HG03460 (cell line): Measurements from ENCODE around the gene HAUS7.
A peak's percentile ranks its signal among the peaks of the same experiment; 100 is the strongest.

Experiments
- ATAC-seq: cut with Tn5 transposase; IDR thresholded peaks from one replicate; pipeline ENCODE4 v1.9.1; 2021; ENCODE audit not compliant: unreplicated experiment

The HAUS7 gene

DNA sequence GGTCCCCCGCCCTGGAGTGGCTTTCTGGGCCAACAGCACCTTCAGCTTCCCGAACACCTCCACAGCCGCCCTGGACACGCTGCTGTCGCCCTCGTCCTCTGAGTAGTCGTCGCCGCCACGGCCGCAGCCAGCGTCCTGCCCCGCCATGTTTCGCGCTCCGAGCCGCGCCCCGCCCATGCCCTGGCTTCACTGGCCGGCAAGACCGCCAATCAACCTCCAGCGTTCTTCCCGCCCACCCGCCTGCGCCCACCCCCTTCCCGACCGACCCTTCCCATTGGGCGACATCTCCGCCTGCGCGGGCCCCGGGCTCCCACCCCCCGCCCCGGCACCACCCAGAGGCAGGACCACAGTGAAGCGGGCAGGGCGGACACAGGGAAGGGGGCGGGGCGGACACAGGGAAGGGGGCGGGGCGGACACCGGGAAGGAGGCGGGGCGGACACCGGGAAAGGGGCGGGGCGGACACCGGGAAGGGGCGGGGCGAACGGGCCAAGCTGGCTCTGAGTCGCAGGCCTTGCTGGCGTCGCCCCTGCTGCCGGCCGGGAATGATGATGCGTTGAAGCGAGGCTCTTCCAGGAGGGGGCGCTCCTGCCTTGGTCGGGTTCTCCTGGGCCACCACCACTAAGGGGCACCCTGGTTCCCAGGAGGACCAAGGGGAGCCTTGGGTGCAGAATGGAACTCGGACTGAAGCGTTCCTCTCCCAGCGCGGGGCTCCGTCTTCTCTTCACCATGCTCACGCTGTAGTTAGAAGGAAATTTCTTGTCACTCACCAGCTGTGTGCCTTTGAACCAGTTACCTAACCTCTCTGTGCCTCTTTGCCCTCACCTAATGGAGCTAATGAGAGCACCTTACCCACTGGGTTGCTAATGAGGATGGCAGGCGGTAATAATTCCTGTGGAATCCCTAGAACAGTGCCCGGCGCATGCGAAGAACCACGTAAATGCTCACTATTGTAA lies at the start of gene HAUS7:
Gene HAUS7 (minus strand): TSS at position 166 of the 953 bp plus-strand sequence. CDS start 19 bp downstream, at position 147.
- ATAC-seq: peak; percentile 83

DNA sequence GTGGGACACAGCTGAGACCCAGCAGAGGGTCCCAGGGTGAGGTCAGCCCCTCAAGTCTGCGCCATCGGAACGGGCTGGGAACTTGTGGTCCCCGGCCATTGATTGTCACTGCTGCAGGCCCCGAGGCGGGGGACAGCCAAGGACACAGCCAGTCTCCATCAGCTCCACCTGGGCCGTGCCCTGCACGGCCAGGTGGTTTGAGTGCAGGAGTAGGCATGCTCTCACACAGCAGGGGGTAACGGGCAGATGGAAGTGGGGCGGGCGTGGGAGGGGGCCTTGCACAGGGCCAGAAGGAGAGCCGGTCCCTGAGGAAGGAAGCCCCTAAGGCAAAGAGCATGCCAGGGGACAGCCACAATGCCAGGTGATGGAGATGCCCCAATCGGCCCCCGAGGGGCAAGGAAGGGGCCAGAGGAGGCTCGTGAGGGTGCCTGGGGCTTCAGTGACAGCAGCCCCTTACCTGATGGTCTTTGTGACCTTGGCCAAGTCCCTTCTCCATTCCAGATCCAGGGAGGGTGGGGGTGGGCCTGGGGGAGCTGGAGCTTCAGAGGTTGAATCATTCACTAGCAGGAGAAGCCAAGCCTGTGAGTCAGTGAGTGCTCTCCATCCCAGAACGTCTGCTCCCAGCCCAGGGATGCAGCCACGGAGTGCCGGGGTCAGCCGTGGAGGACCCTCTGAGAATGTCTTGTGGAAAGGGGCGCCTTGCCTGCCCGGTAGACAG lies 49.4 kb upstream of the HAUS7 start:
- no peak for ATAC-seq

DNA sequence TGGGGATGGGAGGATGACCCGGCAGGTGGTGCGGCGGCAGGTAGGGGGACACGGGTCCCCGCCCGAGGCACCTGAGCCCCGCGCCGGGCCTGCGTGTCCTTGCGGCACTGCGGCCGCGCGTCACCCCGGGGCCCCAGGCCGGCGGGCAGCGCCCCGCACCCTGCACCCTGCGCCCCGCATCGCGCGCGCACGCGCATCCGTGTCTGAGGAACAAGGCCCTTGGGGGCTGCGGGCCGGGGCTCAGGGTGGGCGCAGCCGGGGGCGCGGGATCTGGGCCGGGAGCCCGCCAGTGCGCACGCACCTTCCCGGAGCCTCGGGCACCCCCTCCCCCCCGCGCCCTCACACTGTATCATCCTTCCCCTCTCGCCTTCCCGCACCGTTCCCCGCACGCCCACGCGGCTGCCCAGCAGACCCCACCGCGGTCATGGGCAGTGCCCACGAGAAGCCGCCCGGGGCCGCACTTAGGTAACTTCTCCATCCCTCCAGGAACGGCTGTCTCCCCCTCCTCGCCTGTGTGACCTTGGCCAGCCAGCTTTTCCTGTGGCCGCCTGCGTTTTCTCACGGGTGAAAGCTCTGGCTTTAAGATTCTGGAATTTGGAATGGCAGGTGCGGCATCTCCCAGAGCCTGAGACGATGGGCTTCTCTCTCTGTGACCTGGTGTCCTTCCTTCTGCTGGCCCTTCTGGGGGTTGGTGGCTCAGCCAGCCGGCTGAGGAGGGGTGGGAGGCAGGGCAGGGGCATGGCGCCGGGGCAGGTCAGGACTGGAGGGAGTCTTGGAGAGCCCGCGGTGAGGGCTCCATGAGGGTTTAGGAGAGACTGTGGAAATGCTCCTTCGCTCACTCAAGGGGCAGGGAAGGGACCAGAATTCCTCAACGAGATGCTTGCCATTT lies 47.8 kb upstream of the HAUS7 start:
- no peak for ATAC-seq

DNA sequence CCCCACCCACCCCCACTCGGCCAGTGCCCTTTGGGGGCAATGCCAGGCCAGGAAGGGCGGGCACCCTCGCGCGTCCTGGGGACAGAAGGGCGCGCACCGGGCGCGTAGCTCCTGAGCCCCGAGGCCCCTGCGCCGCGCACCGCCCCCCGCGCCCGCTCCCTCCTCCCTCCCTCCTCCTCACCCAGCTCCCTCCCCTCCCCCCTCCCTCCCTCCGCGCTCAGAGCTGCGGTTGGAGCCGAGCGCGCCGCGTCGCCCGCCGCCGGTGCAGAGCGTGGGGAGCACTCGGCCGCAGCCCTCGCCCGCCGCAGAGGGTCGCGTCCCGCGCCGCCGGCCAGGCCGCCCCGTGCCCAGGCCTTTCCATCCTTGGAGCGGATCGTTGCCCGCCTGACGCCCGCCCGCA lies 47.0 kb upstream of the HAUS7 start, which contains the start of gene ATP2B3:
Gene ATP2B3 (plus strand): TSS at position 220 of the 400 bp plus-strand sequence. CDS start 18,606 bp downstream, outside the sequence.
- no peak for ATAC-seq

- ATAC-seq: no peak
Measured at GRCh38 chrX:153516073-153516472, 45.7 kb upstream of the HAUS7 start.

DNA sequence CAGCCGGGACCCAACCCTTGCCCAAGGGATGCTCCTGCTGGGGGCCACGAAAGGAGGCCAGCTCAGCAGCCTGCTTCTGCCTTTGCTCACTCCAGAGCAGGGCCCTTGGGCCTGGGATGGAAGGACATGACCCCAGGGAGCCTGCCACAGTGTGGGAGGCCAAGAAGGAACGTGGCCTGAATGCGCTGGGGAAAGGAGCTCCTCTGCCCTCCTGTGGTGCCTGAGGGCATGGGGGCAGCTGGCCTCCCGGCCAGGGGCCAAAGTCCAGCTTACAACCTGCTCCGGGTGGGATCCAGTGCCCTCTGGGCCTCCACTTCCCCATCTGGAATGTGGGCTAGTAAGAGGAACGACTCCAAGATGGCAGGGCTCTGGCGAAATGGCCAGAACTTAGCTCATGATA lies 45.1 kb upstream of the HAUS7 start:
- ATAC-seq: no peak

DNA sequence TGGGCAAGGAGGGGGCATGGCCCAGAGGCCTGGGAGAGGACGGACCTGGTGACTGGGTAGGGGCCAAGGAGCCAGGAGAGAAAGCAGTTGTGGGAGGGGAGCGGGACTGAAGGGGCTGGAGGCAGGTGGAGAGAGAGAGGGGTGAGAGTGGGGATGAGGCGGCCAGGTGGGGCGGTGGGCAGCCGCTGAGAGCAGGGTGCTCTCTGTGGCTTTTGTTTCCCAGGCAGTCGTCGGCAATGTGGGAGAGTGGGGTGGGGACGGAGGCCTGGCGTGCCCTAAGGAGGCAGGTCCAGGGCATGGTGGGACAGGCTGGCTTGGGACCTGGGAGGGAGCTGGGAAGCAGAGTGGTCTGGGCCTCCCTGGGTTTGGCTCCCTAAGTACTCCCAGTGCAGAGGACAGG lies 43.9 kb upstream of the HAUS7 start:
- no peak for ATAC-seq

- ATAC-seq: no peak
Measured at GRCh38 chrX:153513265-153513664, 42.9 kb upstream of the HAUS7 start.

- ATAC-seq: no peak
Measured at GRCh38 chrX:153512501-153512893, 42.1 kb upstream of the HAUS7 start.

DNA sequence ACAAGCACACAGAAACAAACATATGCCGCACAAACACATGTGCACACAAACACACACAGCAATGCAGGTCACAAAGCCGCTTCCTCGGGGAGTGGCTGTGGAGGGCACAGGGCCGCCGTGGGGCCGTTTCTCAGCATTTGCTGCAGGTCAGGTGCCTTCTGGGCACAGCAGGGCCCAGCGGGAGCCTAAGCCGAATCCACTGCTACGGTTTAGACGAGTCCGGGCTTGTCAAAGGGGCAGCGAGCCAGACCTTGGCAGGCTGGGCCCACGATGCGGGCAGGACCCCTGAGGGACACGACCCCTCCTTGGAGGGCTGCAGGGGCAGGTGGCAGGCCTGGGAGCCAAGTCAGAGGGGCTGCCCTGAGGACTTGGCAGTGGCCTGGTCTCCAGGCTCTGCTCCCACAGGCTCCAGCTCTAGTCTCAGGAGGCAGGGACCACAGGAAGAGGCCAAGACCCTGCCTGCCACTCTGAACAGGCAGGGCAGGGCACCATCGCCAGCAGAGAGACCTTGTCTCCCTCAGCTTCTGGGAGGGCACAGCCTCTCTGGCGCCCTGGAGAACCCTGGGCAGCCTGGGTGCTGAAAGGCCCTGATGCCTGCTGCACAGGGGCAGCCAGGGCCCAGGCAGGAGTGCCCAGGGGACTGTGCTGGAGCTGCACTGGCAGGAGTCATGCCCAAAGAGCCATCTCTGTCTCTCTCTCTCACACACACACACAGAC lies 41.6 kb upstream of the HAUS7 start:
- ATAC-seq: no peak

DNA sequence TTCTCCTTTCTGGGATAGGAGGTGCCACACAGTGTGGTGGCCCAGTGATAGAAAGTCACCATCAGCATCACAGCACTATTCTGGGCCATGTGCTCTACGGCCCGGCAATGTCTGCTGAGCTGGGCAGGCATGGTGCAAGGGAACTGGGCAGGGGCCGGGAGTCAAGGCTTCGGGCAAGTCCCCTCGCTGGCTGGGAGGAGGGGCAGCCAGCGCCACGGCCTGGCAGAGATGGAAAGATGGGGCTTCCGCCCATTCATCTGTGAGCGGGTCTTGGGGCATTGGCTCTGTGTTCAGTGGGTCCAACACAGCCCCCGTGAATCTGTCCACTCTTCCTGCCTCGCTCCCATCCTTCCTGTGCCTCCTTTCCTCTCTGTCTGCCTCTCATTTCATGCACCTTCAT lies 40.0 kb upstream of the HAUS7 start:
- ATAC-seq: no peak

GRCh38 chrX:153509592-153509991 lies 39.2 kb upstream of the HAUS7 start:
- ATAC-seq: no peak

- peak; percentile 92 for ATAC-seq
Measured at GRCh38 chrX:153507484-153508178, 37.3 kb upstream of the HAUS7 start.

GRCh38 chrX:153505361-153505760 lies 35.0 kb upstream of the HAUS7 start:
- ATAC-seq: no peak

GRCh38 chrX:153504445-153505016 lies 34.2 kb upstream of the HAUS7 start:
- ATAC-seq: no peak

- no peak for ATAC-seq
Measured at GRCh38 chrX:153502796-153503195, 32.4 kb upstream of the HAUS7 start.

- no peak for ATAC-seq
Measured at GRCh38 chrX:153502131-153502530, 31.8 kb upstream of the HAUS7 start.

DNA sequence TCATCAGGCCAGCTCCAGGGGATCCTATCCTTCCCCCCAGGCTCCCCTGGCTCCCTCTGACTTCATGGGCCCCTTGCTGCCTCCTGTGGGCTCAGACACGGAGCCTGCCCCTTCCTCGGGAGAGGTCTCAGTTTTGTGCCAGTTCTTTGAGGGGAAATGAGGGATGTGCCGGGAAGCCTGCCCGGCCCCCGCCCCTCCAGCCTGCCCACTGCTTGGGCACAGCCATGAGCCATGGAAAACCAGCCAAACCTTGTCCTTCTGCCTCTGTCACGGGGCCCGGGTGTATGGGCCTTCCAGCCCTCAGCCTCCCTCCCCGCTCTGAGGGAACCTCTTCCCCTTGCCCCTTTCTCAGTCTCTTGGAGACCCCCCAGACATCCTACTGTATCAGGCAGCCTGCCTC lies 31.2 kb upstream of the HAUS7 start:
- no peak for ATAC-seq

- no peak for ATAC-seq
Measured at GRCh38 chrX:153500676-153501280, 30.4 kb upstream of the HAUS7 start.
